Common myeloid progenitor, CD34-positive (primary cell): ENCODE data around the gene TBR1.

ENCODE experiments used
- CTCF ChIA-PET: fragments of 350-600 bp; sonication (Branson Sonifier 250); formaldehyde crosslinking; loops from one replicate; lab custom pipeline; 2021; ENCODE audit warnings: antibody characterized with exemption; lab: Charles Lee
- POLR2A ChIA-PET: fragments of 350-600 bp; sonication (Branson Sonifier 250); formaldehyde crosslinking; loops from one replicate; lab custom pipeline; 2021; ENCODE audit warnings: antibody characterized with exemption; lab: Charles Lee
- DNase-seq, 3 donors: peaks; one replicate each; pipeline versions ENCODE4 v3.0.0 to v3.0.0-alpha.2; 2013
- H3K27ac ChIP-seq, 2 experiments: 1 replicate in 1 of 2; 2 replicates in 1 of 2; pipeline ENCODE4 v1.7.0; 2013; ENCODE audit warnings: inconsistent platforms in 2 of 2, low read length in 2 of 2, mild to moderate bottlenecking in 2 of 2, low read depth in 1 of 2, moderate library complexity in 1 of 2; ENCODE audit not compliant: severe bottlenecking in 2 of 2, insufficient read depth in 1 of 2, poor library complexity in 1 of 2
- H3K27me3 ChIP-seq, 5 experiments: replicated peaks in 2 of 5; 1 replicate in 3 of 5; 2 replicates in 2 of 5; pipeline versions ENCODE4 v1.6.1 to v1.7.0; 2013; ENCODE audit warnings: low read length in 4 of 5, mild to moderate bottlenecking in 2 of 5, moderate library complexity in 2 of 5, inconsistent platforms in 1 of 5; ENCODE audit not compliant: insufficient read depth in 5 of 5, control insufficient read depth in 4 of 5
- H3K36me3 ChIP-seq, 4 experiments: 1 replicate in 2 of 4; 2 replicates in 2 of 4; pipeline versions ENCODE4 v1.6.1 to v1.7.0; 2013; ENCODE audit warnings: low read length in 3 of 4, control low read depth in 1 of 4, mild to moderate bottlenecking in 1 of 4; ENCODE audit not compliant: control insufficient read depth in 4 of 4, insufficient read depth in 4 of 4
- H3K4me1 ChIP-seq, 4 experiments: 1 replicate in 3 of 4; 2 replicates in 1 of 4; pipeline versions ENCODE4 v1.6.1 to v1.7.1; 2013; ENCODE audit warnings: low read length in 3 of 4, mild to moderate bottlenecking in 3 of 4, control low read depth in 1 of 4, inconsistent platforms in 1 of 4, moderate library complexity in 1 of 4; ENCODE audit not compliant: control insufficient read depth in 4 of 4, insufficient read depth in 4 of 4; ENCODE audit errors: control extremely low read depth in 1 of 4
- H3K4me3 ChIP-seq, 7 experiments: 1 replicate in 4 of 7; 2 replicates in 3 of 7; pipeline versions ENCODE4 v1.5.1 to v1.7.0; 2013; ENCODE audit warnings: mild to moderate bottlenecking in 7 of 7, low read length in 6 of 7, moderate library complexity in 6 of 7, inconsistent platforms in 2 of 7, low read depth in 2 of 7, control low read depth in 1 of 7; ENCODE audit not compliant: insufficient read depth in 4 of 7, control insufficient read depth in 1 of 7; ENCODE audit errors: extremely low read depth in 1 of 7
- H3K9me3 ChIP-seq, 5 experiments: 1 replicate in 4 of 5; 2 replicates in 1 of 5; pipeline versions ENCODE4 v1.6.1 to v1.7.1; 2013; ENCODE audit warnings: low read length in 4 of 5, mild to moderate bottlenecking in 2 of 5, inconsistent platforms in 1 of 5, low read depth in 1 of 5, moderate library complexity in 1 of 5; ENCODE audit not compliant: control insufficient read depth in 4 of 5, insufficient read depth in 2 of 5; ENCODE audit errors: control extremely low read depth in 1 of 5
- WGBS: methylation state at CpG from one replicate; pipeline ENCODE4 v1.1.5; 2013; ENCODE audit not compliant: insufficient coverage; 5-methylcytosine and 5-hydroxymethylcytosine counted together

The TBR1 gene

GRCh38 chr2:161445097-161445496 lies 29.0 kb downstream of the TBR1 start:
- WGBS, result 100% methylated on average over 6 of the region's 12 CpGs
- Histone ChIP-seq H3K27me3 (no peaks in the 10 kb centered on the region), H3K4me1 (no peaks in the 10 kb centered on the region), H3K36me3 (no peaks in the 10 kb centered on the region), H3K9me3 (no peaks in the 10 kb centered on the region), H3K4me3 (no peak overlapping the region), H3K27ac (no peak overlapping the region)
- CTCF ChIA-PET, result no interaction called here
- POLR2A ChIA-PET, result interaction anchor here (0.6 kb wide), 1 partner anchor 231 kb away, joined by 3 read pairs; no protein-coding TSS in a partner anchor
- DNase-seq, result no peak

DNA sequence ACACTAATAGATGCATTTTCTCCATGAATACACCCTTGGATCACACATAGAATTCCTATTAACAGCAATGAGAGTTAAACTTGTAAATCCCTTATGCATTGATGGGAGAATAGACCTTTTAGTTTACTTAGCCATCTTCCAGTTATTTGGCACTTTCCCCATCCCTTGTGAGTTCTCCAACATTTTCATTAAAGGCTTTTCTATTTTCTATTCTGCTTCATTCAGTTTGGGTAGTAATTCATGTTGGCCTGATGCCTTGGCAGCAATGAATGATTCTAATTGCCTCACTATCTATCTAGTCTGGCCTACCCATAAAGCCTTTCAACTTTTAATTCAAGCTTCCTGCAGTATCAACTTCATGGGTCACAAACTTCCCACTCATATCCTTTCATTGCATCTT lies 32.3 kb downstream of the TBR1 start:
- no peaks in the 10 kb centered on the region for H3K4me1 ChIP-seq
- POLR2A ChIA-PET, result no interaction called here
- no peak for DNase-seq
- H3K36me3 ChIP-seq, result no peaks in the 10 kb centered on the region
- H3K4me3 ChIP-seq, result no peak overlapping the region
- no peaks in the 10 kb centered on the region for H3K9me3 ChIP-seq
- no peaks in the 10 kb centered on the region for H3K27me3 ChIP-seq
- CTCF ChIA-PET, result no interaction called here
- no peak overlapping the region for H3K27ac ChIP-seq

- no peaks in the 10 kb centered on the region for H3K36me3 ChIP-seq
- DNase-seq, result no peak
- H3K4me3 ChIP-seq, result no peak overlapping the region
- peaks cover 1 to 4% (median 4%) of the 10 kb centered on the region in 5 experiments for H3K9me3 ChIP-seq
- no peak overlapping the region for H3K27ac ChIP-seq
- CTCF ChIA-PET, result no interaction called here
- H3K27me3 ChIP-seq, result no peaks in the 10 kb centered on the region
- WGBS, result 100% methylated on average over 1 of the region's 2 CpGs
- no peaks in the 10 kb centered on the region for H3K4me1 ChIP-seq
- POLR2A ChIA-PET, result no interaction called here
Measured at GRCh38 chr2:161471631-161472030, 55.5 kb downstream of the TBR1 start.

- Histone ChIP-seq H3K27ac (no peak overlapping the region), H3K36me3 (no peaks in the 10 kb centered on the region), H3K4me1 (no peaks in the 10 kb centered on the region), H3K9me3 (peaks cover 2 to 9% (median 4%) of the 10 kb centered on the region in 5 experiments), H3K27me3 (no peaks in the 10 kb centered on the region), H3K4me3 (no peak overlapping the region)
- DNase-seq, result no peak
- no CpG with 5 or more reads among the region's 2 CpGs for WGBS
- POLR2A ChIA-PET, result no interaction called here
- CTCF ChIA-PET, result no interaction called here
Measured at GRCh38 chr2:161474920-161475319, 58.8 kb downstream of the TBR1 start.
